Muscle of arm (tissue), 12 donors: Measurements from ENCODE around the gene FASN. TPM values are rescaled to one million over a fixed set of nuclear protein-coding genes. Genes with fewer than 3 reads are reported as not detected.

Source experiments
- DNase-seq: peaks from one replicate; pipeline ENCODE4 v3.0.0-alpha.2; 2013
- polyA plus RNA-seq, 12 donors: library from polyadenylated mRNA; unstranded; fragments of 120-200 nt; gene quantifications; one replicate each; pipeline ENCODE4 v1.2.1, GENCODE V29; 2013; ENCODE audit not compliant: insufficient read length in 12 of 12

Gene FASN
- polyA plus RNA-seq, 12 donors, result 15.7 to 62.2 (median 24.1) TPM; not detected in 1

DNA sequence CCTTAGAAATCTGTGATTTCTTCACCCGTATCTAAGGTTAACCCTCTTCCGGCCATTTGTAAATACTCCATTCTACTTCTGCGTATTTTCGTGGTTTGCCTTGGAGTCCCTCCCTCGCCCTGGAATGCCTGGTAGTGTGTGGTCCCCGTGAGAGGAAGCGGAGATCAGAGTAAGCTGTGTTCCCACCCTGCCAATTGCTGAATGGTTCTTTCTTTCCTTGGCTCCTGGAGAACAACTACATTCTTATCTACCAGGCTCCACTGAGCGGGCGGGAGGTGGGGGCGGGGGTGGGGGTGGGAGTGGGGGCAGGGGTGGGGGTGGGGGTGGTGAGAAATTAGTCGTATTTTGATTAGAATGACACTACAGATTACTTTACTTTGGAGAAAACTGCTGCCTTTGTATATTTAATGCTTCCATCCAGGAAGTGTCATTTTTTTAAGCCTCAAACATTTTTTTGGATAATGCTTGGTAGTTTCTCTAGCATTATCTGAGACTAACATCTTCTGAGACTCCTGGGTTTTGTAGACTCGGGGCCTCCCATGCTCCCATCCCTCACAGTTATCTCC lies 20.9 kb upstream of the FASN start:
- DNase-seq, result no peak

- DNase-seq, result no peak
Observed at GRCh38 chr17:82118168-82118814, 20.3 kb upstream of the FASN start.

GRCh38 chr17:82117139-82118090 lies 19.4 kb upstream of the FASN start:
- no peak for DNase-seq

GRCh38 chr17:82116246-82116645 lies 18.2 kb upstream of the FASN start:
- DNase-seq, result no peak

GRCh38 chr17:82114872-82115271 lies 16.8 kb upstream of the FASN start:
- no peak for DNase-seq

DNA sequence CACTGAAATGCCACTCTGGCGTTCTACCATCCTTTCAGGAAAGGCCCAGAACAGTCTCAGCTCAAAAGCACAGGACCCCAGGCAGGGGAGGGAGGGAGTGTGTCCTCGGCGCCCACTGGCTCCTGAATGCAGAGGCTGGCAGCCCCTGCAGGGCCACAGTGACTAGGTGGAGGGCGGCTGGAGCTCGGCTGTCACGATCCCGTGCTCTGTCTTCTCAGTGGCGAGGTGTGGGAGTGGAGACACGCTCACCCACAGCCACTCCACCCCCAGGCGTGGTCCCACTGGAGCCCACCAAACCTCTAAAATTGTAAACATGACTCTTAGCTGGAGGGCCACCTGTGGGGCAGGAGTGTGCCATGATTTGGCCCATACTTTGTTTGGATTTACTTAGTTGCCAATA lies 16.4 kb upstream of the FASN start:
- no peak for DNase-seq

GRCh38 chr17:82113941-82114340 lies 15.9 kb upstream of the FASN start:
- no peak for DNase-seq

DNA sequence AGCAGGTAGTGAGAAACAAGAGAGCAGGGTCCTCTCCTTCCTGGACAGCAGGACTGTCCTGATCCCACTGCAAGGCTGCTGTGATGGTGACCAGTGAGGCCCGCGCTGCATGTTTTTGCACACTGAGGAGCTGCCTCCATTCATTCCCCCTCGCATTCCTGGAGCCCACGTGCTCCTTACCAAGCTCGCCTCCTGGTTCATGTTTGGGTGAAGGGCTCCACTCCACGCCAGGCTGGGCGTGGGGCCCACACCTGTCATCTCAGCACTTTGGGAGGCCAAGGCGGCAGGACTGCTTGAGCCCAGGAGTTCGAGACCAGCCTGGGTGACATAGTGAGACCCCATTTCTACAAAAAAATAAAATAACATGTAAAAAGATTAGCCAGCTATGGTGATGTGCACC lies 15.4 kb upstream of the FASN start:
- DNase-seq, result no peak

DNA sequence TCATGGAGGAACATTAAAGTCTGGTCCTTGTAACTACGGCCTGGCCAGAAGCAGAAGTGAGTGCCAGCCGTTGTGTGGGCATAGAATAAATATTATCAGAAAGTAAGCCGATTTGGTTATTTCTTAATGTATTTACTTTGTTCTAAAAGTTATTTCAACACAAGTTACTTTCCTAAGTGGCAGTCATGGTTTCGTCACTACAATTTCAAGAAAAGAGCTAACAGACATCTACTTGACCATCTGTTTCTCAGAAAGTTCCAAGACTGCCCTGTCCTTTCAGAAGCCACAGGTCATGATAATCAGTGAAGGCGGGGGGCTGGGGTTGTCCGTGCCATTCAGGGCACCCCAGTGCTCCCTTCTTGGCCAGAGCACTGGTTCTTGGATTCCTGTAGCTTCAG lies 14.9 kb upstream of the FASN start:
- DNase-seq, result no peak

DNA sequence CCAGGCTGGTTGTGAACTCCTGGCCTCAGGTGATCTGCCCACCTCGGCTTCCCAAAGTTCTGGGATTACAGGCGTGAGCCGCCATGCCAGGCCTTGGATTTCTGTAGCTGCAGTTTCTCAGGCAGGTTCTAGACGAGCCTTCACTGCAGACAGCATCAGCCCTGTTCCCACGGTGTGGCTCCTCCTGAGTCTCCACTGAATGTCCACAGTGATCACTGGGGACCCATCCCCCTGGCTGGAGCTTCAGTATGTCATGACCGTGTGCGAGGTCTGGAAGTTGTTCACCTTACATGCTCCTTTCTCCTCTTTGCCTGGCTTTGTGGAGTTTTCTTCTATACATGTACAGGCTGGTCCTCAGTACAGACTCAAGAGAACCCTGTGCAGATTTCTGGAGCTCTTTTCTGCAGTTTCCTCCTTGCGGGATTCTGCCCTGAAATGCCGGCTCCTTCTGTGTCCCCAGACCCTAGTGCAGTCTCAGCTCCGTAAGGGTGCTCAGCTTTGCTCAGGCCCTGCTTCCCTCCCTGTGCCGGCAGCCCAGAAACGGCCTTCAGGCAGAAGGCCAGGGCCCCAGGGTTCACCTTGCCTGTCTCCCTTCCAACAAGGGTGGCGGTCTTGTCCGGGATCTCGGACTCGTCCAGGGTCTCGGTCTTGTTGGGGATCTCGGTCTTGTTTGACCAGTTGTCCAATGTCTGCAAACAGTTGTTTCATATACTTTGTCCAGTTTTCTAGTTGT lies 14.3 kb upstream of the FASN start:
- DNase-seq, result no peak

DNA sequence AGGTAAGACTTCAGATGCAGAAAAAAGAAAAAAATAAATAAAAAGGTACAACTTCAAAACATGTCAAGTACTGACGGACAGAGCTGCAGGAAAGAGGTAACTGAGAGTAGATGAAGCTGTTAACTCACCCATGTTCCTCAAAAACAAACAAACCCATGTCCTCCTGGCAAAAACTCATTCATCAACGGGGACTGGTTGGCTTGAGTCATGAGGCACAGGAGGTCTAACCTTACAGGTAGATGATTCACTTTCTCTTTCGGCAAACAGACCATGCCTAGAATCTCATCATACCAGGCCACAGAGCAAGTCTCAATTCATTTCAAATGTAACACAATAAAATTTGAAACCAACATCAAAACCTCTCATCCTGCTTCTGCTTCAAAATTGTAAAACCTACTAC lies 12.3 kb upstream of the FASN start:
- no peak for DNase-seq

GRCh38 chr17:82108961-82109475 lies 11.0 kb upstream of the FASN start:
- no peak for DNase-seq

GRCh38 chr17:82108496-82108945 lies 10.5 kb upstream of the FASN start:
- no peak for DNase-seq

DNA sequence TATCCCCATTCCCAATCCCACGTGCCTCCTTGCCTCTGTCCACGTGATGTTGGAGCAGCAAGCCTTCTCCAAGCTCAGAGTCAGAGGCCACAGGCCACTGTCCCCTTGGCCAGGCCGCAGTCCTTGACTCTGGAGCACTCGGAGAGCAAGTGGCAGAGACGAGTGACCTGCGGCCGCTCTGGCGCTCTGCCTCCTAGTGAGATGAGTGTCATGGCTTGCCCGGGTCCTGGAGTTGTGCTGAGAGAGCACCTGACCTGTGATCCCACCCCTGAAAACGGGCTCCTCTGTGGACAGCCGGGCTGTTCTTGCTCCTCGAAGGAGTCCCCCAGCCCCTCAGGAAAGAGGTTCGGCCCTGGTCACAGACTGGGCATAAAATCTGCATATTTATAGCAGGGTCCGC lies 10.0 kb upstream of the FASN start:
- DNase-seq, result no peak

DNA sequence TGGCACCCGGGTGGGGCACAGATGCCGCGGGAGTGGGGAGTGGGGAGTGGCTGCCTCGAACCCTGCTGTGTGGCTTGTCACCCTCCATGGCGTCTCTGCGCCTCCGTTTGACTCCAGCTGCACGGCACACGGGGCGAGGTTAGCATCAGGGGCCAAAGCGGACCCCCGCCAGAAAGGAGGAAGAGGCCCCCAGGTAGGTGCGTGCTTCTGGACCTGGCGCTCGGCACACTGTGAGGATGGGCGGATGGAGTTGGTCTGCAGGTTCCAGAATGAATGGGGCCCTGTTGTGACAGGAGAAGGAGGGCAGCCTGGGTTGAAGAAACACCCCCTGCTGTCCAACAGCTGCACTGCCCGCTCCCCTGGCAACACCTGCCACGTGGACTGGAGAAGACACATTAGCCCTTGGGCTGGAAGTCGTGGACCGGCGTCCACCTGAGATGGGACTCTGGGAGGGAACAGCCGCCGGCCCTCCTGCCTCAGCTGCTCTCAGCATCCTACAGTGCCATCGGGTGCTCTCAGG lies 9.4 kb upstream of the FASN start:
- no peak for DNase-seq

- DNase-seq, result no peak
Observed at GRCh38 chr17:82106688-82107305, 8.8 kb upstream of the FASN start.

DNA sequence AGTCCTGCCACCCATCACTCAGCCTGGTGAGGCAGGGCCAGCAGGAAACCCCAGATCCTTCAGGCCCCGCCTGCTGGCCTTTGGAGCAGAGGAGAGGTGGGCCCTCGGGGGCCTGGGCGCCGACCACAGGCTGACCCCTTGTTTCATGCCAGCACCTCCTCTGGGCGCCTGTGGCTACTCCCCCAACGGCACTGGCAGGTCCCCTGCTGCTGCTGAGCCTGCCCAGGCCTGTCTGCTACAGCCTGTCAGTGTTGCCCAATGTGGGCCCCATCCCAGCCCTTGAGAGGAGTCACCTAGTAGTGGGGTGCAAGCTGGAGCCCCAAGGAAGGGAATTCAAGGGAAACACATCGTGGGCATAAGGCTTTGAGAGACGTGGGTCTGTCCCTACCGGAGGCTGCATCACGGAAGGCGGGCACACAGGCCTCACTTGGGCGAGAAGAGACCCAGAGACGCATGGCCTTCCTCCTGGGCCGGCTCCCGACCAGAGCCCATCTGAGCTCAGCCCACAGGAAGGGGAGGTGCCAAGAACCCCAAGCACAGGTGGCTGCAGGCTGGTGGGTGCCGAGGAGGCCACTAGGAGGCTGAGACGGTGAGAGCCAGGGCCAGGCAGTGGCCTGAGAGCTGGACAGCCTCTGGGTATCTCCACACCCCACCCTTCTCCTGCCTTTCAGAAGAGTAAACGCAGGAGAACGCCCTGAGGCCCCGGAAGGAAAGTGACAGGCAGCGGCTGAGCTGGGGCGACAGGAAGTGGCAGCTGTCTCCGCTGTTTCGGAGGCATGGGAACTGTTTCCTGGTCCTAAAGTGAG lies 8.0 kb upstream of the FASN start:
- no peak for DNase-seq

DNA sequence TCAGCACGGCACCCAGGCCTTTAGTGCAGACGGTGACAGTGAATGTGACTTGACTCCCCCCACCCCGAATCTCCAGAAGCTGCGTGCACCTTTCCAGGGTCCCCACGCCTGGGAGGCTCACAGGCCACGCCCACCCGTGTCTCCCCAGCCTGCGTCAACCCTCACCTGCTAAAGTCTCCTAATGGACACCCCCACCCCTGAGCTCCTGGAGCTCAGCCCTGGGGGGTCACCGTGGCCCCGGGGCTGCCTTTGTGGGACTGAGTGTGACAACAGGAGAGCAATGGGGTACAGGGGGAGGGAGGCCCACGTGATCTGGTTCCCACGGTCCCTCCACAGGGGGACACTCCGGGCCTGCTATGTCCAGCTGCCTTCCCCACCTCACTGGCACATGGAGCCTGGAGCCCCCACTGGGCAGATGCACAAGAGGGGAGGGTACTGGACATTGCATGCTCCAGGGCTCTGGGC lies 7.4 kb upstream of the FASN start:
- DNase-seq, result no peak

DNA sequence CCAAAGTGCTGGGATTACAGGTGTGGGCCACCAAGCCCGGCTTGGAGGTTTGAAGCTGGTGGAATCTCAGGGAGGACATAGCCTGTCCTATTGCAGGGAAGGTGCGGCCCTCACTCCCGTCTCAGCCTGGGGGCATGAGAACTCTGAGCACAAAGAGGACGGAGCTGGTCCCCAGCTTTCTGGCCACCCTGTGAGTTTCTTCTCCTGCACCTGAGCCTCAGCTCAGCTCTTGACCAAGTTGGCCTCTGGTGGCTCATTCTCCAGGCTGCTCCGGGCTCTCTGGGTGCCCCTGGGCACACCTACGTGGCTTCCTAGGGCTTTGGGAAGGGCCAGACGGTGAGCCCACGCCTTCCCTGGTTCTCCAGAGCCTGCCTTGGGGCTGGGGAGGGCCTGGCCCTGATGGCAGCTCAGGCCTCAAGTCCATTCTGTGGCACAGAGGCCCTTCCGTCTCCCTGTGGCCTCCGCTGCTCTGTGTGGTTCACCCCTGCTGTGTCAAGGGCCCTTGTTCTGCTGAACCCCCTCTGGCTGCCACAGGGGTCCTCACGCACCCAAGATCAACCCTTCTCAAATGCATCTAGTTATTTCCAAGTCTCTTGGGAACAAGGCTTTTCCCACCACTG lies 6.9 kb upstream of the FASN start:
- DNase-seq, result no peak
